ENCODE data around the gene DDR1.

DDR1 gene

DNA sequence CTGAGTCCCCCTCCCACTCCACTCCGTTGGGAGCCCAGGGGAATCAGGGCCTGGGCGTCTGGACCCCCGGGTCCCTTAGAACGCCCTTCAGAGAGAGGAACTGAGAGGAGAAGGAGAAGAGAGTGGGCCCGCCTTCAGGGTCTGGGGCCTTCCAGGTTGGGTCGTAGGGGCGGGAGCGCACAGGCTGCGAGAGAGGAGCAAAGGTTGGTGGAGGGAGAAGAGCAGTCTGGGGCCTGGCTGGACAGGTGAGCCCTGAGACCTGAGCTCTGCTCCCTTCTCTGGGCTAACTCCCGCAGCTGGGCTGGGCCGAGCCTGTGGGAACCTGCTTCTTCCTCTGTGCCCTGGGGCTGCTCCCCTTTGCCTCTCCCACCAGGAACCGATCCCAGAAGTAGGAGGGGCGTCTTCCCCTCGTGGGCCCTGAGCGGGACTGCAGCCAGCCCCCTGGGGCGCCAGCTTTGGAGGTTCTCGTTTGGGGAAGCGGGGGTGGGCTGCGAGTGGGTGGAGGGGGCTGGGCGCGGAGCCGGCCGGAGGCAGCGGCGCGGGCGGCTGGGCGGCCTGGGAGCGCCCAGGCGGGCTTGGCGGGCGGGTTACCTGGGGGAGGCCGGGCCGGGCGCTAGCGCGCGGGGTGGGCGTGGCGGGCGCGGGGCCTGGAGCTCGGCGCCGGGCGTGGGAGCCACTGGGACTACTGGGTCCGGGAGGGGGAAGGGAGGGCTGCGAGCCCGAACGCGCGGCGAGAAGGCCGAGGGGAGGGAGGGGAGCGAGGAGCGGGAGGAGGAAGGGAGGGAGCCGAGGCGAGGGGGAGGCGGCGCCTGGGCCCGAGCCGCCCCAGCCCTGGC, at the start of gene DDR1:
Gene DDR1, plus strand, starts transcription at position 835 of the 836 bp plus-strand sequence. CDS start 4,211 bp downstream, outside the sequence.
- TF ChIP-seq, protein P1, sequence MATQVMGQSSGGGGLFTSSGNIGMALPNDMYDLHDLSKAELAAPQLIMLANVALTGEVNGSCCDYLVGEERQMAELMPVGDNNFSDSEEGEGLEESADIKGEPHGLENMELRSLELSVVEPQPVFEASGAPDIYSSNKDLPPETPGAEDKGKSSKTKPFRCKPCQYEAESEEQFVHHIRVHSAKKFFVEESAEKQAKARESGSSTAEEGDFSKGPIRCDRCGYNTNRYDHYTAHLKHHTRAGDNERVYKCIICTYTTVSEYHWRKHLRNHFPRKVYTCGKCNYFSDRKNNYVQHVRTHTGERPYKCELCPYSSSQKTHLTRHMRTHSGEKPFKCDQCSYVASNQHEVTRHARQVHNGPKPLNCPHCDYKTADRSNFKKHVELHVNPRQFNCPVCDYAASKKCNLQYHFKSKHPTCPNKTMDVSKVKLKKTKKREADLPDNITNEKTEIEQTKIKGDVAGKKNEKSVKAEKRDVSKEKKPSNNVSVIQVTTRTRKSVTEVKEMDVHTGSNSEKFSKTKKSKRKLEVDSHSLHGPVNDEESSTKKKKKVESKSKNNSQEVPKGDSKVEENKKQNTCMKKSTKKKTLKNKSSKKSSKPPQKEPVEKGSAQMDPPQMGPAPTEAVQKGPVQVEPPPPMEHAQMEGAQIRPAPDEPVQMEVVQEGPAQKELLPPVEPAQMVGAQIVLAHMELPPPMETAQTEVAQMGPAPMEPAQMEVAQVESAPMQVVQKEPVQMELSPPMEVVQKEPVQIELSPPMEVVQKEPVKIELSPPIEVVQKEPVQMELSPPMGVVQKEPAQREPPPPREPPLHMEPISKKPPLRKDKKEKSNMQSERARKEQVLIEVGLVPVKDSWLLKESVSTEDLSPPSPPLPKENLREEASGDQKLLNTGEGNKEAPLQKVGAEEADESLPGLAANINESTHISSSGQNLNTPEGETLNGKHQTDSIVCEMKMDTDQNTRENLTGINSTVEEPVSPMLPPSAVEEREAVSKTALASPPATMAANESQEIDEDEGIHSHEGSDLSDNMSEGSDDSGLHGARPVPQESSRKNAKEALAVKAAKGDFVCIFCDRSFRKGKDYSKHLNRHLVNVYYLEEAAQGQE (IDR thresholded peaks at IDR 0.05; ENCODE audit: low read depth): no peak
- TF ChIP-seq EP300 (IDR thresholded peaks at IDR 0.05; ENCODE audit: borderline replicate concordance) (no peak), ZBTB7A (IDR thresholded peaks at IDR 0.05; ENCODE audit: low read depth) (peak; percentile 88; the same call in 1 of the 2 replicates), CEBPB (IDR thresholded peaks at IDR 0.05) (no peak), CREB1 (IDR thresholded peaks at IDR 0.05; ENCODE audit: low read depth) (no peak), TCF12 (IDR thresholded peaks at IDR 0.05; ENCODE audit: low read depth) (peak; percentile 7; the same call in 1 of the 2 replicates), TAF1 (IDR thresholded peaks at IDR 0.05; ENCODE audit: low read depth) (0 out of 2 replicates have a peak, but pooled peaks have one; percentile 25), TEAD4 (IDR thresholded peaks at IDR 0.05) (0 out of 2 replicates have a peak, but pooled peaks have one; percentile 13), RAD21 (IDR thresholded peaks at IDR 0.05; ENCODE audit: low read depth) (no peak), EGR1 (IDR thresholded peaks at IDR 0.05) (peak; percentile 93)

DNA sequence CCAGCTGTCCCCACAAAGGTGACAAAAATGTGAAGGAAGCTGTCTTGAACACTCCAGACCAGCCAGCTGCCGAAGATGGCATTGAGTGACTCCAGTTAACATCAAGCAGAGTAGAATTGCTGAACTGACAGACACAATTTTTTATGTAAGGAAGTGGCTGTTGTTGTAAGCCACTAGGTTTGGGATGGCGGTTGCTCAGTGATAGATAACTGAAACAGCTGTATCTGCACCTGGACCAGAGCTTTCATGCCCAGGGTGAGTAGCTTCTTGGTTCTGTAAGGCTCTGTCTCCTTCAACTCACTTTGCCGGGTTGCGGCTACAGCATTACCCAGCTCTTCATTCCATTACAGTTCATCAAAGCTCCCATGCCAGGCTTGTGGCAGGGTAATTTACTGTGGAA, 49.7 kb upstream of the DDR1 start:
- TF ChIP-seq CREB1 (IDR thresholded peaks at IDR 0.05; ENCODE audit: low read depth) (no peak), RAD21 (IDR thresholded peaks at IDR 0.05; ENCODE audit: low read depth) (no peak), EP300 (IDR thresholded peaks at IDR 0.05; ENCODE audit: borderline replicate concordance) (no peak), ZBTB7A (IDR thresholded peaks at IDR 0.05; ENCODE audit: low read depth) (no peak), TAF1 (IDR thresholded peaks at IDR 0.05; ENCODE audit: low read depth) (no peak), TEAD4 (IDR thresholded peaks at IDR 0.05) (no peak), FOXM1 (IDR thresholded peaks at IDR 0.05; ENCODE audit: borderline replicate concordance, low read depth) (no peak), CEBPB (IDR thresholded peaks at IDR 0.05) (no peak), EGR1 (IDR thresholded peaks at IDR 0.05) (no peak), TCF12 (IDR thresholded peaks at IDR 0.05; ENCODE audit: low read depth) (no peak), YY1 (IDR thresholded peaks at IDR 0.05; ENCODE audit: low read depth) (no peak), NFIC (IDR thresholded peaks at IDR 0.05) (no peak)
- TF ChIP-seq, protein P2, sequence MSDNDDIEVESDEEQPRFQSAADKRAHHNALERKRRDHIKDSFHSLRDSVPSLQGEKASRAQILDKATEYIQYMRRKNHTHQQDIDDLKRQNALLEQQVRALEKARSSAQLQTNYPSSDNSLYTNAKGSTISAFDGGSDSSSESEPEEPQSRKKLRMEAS (IDR thresholded peaks at IDR 0.05): no peak
- TF ChIP-seq, protein P3, sequence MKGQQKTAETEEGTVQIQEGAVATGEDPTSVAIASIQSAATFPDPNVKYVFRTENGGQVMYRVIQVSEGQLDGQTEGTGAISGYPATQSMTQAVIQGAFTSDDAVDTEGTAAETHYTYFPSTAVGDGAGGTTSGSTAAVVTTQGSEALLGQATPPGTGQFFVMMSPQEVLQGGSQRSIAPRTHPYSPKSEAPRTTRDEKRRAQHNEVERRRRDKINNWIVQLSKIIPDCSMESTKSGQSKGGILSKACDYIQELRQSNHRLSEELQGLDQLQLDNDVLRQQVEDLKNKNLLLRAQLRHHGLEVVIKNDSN (IDR thresholded peaks at IDR 0.05): no peak
- TF ChIP-seq, protein P1 (IDR thresholded peaks at IDR 0.05; ENCODE audit: low read depth): no peak

- TF ChIP-seq YY1 (IDR thresholded peaks at IDR 0.05; ENCODE audit: low read depth) (no peak), EP300 (IDR thresholded peaks at IDR 0.05; ENCODE audit: borderline replicate concordance) (no peak)
- TF ChIP-seq, protein P1 (IDR thresholded peaks at IDR 0.05; ENCODE audit: low read depth): no peak
These were observed 48.7 kb upstream of the DDR1 start for GRCh38 chr6:30835576-30835975.

DNA sequence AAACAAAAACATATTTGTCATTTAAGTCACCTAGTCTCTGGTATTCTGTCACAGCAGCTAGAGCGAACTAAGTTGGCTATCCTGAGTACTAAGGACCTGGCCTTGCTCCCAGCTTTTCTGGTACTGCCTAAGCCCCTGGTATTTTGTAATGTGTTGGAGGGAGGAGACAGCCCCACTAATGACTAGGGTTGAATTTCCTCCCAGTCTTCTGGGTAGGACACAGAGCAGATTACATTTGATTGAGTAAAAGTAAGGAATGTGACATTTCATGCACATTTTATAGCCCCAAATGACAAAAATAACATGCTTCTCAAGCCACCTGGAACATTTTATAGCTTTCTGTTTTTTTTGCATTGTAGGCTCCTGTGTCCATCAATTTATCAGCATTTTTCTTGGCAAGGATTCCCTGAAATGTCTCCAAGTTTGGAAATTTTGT, 47.9 kb upstream of the DDR1 start:
- no peak for TF ChIP-seq EGR1 (IDR thresholded peaks at IDR 0.05)
- TF ChIP-seq TEAD4 (IDR thresholded peaks at IDR 0.05): peak; percentile 84
- TF ChIP-seq RAD21 (IDR thresholded peaks at IDR 0.05; ENCODE audit: low read depth): no peak; the same call in 1 of the 2 replicates
- TF ChIP-seq, protein P2 (IDR thresholded peaks at IDR 0.05): peak; percentile 51; the same call in 1 of the 2 replicates
- TF ChIP-seq EP300 (IDR thresholded peaks at IDR 0.05; ENCODE audit: borderline replicate concordance): peak; percentile 82
- no peak for TF ChIP-seq CREB1 (IDR thresholded peaks at IDR 0.05; ENCODE audit: low read depth)
- no peak for TF ChIP-seq TAF1 (IDR thresholded peaks at IDR 0.05; ENCODE audit: low read depth)
- 0 out of 2 replicates have a peak, but pooled peaks have one; percentile 49 for TF ChIP-seq ZBTB7A (IDR thresholded peaks at IDR 0.05; ENCODE audit: low read depth)
- TF ChIP-seq FOXM1 (IDR thresholded peaks at IDR 0.05; ENCODE audit: borderline replicate concordance, low read depth): 0 out of 2 replicates have a peak, but pooled peaks have one; percentile 19
- TF ChIP-seq, protein P1 (IDR thresholded peaks at IDR 0.05; ENCODE audit: low read depth): no peak
- TF ChIP-seq TCF12 (IDR thresholded peaks at IDR 0.05; ENCODE audit: low read depth): peak; percentile 89
- TF ChIP-seq CEBPB (IDR thresholded peaks at IDR 0.05): peak; percentile 80
- TF ChIP-seq NFIC (IDR thresholded peaks at IDR 0.05): peak; percentile 90
- no peak for TF ChIP-seq YY1 (IDR thresholded peaks at IDR 0.05; ENCODE audit: low read depth)
- TF ChIP-seq, protein P3 (IDR thresholded peaks at IDR 0.05): no peak
